GM19023 (cell line): ENCODE data around the gene JOSD2.

ENCODE experiments used
- ATAC-seq: cut with Tn5 transposase; IDR thresholded peaks from one replicate; pipeline ENCODE4 v1.9.1; 2021; ENCODE audit warnings: mild to moderate bottlenecking, moderate library complexity; ENCODE audit not compliant: unreplicated experiment

JOSD2 gene

GRCh38 chr19:50496189-50497021, 14.6 kb downstream of the JOSD2 start:
- ATAC-seq: no peak

GRCh38 chr19:50495020-50495531, 15.9 kb downstream of the JOSD2 start:
- no peak for ATAC-seq

GRCh38 chr19:50494186-50495019, 16.6 kb downstream of the JOSD2 start:
- ATAC-seq: no peak

DNA sequence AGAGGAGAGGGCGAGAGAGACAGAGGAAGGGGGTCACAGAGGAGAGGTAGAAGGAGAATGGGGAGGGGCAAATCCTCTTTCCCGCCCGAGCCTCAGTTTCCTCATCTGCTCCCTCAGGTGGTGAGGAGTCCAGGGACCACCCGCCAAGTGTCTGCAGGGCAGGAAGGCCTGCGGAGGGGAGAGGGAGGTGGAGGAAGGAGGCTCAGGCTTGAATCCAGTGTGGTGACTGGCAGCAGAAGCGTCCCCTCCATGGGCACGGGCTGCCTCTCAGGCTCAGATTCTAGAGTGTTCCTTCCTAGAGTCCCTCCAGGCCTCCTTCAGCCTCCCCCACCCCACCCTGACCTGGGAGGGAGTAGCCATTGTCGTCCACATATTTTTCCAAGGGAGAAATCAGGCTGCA, 17.8 kb downstream of the JOSD2 start:
- no peak for ATAC-seq

GRCh38 chr19:50492303-50493052, 18.5 kb downstream of the JOSD2 start:
- no peak for ATAC-seq

- no peak for ATAC-seq
Observed at GRCh38 chr19:50490991-50491472, 20.0 kb downstream of the JOSD2 start.

DNA sequence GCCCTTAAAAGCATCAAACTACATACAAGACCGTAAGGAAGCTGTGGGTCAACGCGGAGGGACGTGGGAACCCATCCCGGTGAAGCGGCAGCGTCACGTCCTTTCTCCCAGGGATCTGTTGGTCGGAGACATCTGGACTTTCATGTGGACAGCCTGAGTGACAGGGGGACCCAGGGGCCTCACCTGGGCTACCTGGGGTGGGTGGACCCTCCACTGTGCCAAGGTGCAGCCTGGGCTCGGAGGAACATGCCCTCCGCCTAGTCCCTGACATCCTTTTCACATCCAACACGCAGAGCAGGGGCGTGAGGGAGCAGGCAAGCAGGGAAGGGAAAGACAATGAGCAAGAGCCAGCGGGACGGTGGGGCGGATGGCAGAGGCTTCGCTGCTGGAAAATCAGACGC, 20.6 kb downstream of the JOSD2 start:
- ATAC-seq: no peak

GRCh38 chr19:50489461-50490011, 21.5 kb downstream of the JOSD2 start:
- no peak for ATAC-seq

GRCh38 chr19:50488389-50489194, 22.4 kb downstream of the JOSD2 start:
- ATAC-seq: no peak

GRCh38 chr19:50486823-50487515, 24.0 kb downstream of the JOSD2 start:
- no peak for ATAC-seq

GRCh38 chr19:50485284-50485955, 25.6 kb downstream of the JOSD2 start:
- no peak for ATAC-seq

GRCh38 chr19:50482916-50483315, 28.1 kb downstream of the JOSD2 start:
- no peak for ATAC-seq

DNA sequence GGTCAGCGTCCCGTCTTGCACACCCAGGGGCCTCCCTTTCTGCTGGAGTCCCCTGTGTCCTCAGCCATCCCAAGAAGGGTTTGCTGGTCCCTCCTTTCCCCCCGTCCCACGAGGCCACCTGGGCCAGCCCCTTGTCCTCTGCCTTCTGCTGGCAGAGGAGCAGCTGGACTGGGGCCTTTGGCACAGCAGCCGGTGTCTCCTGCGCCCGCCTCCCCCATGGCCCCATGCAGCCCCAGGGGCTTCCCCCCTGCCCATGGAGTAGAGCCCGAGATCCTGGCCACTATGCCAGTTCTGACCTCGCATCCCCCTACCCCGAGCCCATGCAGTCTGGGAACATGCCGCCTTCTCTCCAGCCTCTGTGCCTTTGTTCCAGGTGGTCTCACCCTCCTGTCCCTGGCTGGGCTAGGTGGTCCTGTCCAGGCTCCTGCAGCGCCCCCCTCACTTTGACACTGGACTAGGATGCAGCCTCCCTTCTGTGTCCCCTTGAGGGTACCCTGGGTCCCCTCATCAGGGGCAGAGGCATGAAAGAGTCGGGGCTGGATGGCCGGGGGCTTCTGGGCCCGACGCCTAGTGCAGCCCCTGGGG, 28.6 kb downstream of the JOSD2 start:
- ATAC-seq: no peak

GRCh38 chr19:50481351-50482149, 29.4 kb downstream of the JOSD2 start:
- ATAC-seq: no peak

DNA sequence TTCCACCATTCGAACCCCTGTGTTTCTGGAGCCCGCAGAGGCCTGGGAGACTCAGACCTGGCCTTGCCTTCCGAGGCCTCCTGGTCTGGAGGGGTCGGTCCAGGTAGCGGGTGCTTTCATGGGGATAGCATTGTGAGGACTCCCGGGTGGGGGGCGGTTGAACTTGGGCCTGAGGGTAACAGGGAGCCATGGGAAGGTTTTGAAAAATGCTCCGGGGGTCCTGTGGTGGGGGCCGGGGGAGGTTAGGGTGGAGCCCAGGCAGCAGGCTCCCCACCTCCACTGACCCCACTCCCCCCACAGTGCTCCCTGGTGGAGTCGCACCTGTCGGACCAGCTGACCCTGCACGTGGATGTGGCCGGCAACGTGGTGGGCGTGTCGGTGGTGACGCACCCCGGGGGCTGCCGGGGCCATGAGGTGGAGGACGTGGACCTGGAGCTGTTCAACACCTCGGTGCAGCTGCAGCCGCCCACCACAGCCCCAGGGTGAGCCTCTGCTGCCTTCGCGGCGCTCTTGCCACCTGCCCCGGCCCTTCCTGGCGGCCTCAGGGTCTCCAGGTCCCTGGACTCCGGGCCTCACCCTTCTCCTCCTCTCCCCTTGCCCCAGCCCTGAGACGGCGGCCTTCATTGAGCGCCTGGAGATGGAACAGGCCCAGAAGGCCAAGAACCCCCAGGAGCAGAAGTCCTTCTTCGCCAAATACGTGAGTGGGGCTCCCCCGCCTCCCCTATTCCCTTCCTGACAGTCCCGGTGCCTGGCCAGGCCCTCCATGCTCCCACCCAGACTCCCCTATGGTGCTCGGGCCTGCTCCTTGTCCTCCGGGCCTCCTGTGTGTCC, 30.5 kb downstream of the JOSD2 start:
- ATAC-seq: no peak

DNA sequence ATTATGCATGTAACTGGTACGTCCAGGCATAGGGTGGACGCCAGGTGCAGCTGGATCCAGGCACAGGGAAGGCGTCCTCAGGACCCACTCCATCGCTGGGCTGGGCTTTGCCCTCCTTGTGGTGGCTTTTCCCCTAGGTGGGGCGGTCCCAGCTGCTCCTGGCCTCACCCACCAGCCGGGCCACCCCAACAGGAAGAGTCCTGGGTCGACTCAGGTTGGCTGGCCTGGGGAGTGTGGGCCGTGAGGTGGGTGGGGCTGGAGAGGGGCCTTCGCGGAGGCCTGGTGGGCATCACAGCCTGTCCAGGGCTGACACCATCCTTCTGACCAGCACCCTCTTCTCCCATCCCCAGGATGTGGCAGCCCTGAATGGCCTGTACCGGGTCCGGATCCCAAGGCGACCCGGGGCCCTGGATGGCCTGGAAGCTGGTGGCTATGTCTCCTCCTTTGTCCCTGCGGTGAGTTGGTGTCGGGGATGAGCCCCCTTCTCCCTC, 31.2 kb downstream of the JOSD2 start:
- no peak for ATAC-seq
